ENCODE measurements around the gene HPCAL4. TPM values are rescaled to one million over a fixed set of nuclear protein-coding genes. Genes with fewer than 3 reads are reported as not detected.

The HPCAL4 gene
- total and polyA plus RNA-seq, 10 of the 15 experiments (the other 5 are each of a cell fraction or from before 2014, with no cell fraction given): 0.05 to 0.18 (median 0.06) TPM; not detected in 5

- Histone ChIP-seq H3K4me2 (ENCODE audit: control insufficient read depth, insufficient read depth) (no peak overlapping the region), H4K20me1 (ENCODE audit: control insufficient read depth, insufficient read depth) (no peaks in the 10 kb centered on the region), H3K9ac (ENCODE audit: control insufficient read depth, insufficient read depth, low read length) (no peak overlapping the region), H3K27me3 (replicated peaks in 1 of 2; ENCODE audit: control insufficient read depth in 2 of 2, insufficient read depth in 2 of 2, low read length in 1 of 2) (peaks cover 0 to 3% of the 10 kb centered on the region in 2 experiments; a peak in 1 of 4 replicates), H2AFZ (ENCODE audit: control insufficient read depth, low read depth, low read length) (no peak overlapping the region), H3K79me2 (ENCODE audit: control insufficient read depth, insufficient read depth, low read length) (no peaks in the 10 kb centered on the region), H3K9me3 (replicated peaks; ENCODE audit: control insufficient read depth, insufficient read depth, low read length) (no peaks in the 10 kb centered on the region), H3K36me3 (ENCODE audit: control insufficient read depth in 2 of 2, insufficient read depth in 2 of 2, low read length in 1 of 2) (no peaks in the 10 kb centered on the region), H3K4me3 (no peak overlapping the region), H3K27ac (ENCODE audit: control insufficient read depth, insufficient read depth) (no peak overlapping the region), H3K4me1 (ENCODE audit: control insufficient read depth, insufficient read depth, low read length) (no peaks in the 10 kb centered on the region)
- WGBS (ENCODE audit: insufficient coverage, insufficient replicate concordance, low lambda C conversion rate, missing lambda C conversion rate): 15% methylated on average over 2 of the region's 2 CpGs
- FAIRE-seq: no peak
- intact Hi-C loops (cut with micrococcal nuclease; ENCODE audit: unreplicated experiment) (no loop called here), in situ Hi-C loops (cut with MboI) (no loop called here)
- no peak for TF ChIP-seq EZH2 (IDR thresholded peaks at IDR 0.05; ENCODE audit: borderline replicate concordance, control insufficient read depth, low read depth, low read length)
- no peak for TF ChIP-seq HDAC2 (IDR thresholded peaks at IDR 0.05)
- ChIA-PET RAD21 (ENCODE audit: unreplicated experiment) (no interaction called here), CTCF (interaction anchor here (1.4 to 4.1 kb wide), 2 partner anchors 8 to 26 kb away, joined by 3 to 36 read pairs; partner anchors contain the start of gene NT5C1A), SMC1A (ENCODE audit: uncharacterized antibody, unreplicated experiment) (interaction anchor here (1.1 to 1.9 kb wide), 2 partner anchors 9 to 19 kb away, joined by 3 to 4 read pairs; no protein-coding TSS in a partner anchor), POLR2A (no interaction called here)
- no peak for ATAC-seq
- no peak for DNase-seq (ENCODE audit: low read depth, low spot score)
- no TSS peak for BruUV-seq (replicated peaks)
Observed at GRCh38 chr1:39678889-39679288, 12.3 kb downstream of the HPCAL4 start.

DNA sequence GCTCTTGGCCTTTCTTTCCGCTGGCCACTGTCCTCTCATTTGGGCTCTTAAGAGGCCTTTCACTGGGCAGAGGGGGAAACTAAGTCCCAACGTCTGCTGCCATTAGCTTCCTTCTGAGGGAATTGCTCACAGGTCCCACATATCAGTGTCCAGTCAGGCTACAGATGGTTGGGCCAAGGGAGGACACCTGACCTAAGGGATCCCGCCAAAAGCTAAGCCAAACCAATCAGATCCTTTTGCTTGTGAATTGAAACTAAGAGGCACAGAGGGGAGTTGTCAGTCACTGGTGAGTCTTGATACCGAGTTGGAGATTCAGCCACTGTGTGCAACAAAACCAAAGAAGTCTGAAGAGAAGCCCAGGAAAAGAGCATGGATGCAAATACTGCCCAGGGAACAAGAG is 13.6 kb downstream of the HPCAL4 start:
- no peak for TF ChIP-seq SKIL (IDR thresholded peaks at IDR 0.05; ENCODE audit: low read depth, poor library complexity, severe bottlenecking)
- TF ChIP-seq, protein P1, sequence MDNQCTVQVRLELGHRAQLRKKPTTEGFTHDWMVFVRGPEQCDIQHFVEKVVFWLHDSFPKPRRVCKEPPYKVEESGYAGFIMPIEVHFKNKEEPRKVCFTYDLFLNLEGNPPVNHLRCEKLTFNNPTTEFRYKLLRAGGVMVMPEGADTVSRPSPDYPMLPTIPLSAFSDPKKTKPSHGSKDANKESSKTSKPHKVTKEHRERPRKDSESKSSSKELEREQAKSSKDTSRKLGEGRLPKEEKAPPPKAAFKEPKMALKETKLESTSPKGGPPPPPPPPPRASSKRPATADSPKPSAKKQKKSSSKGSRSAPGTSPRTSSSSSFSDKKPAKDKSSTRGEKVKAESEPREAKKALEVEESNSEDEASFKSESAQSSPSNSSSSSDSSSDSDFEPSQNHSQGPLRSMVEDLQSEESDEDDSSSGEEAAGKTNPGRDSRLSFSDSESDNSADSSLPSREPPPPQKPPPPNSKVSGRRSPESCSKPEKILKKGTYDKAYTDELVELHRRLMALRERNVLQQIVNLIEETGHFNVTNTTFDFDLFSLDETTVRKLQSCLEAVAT (IDR thresholded peaks at IDR 0.05): no peak
- no peak for TF ChIP-seq YY1 (IDR thresholded peaks at IDR 0.05; ENCODE audit: low read depth, low read length)
- no peak for TF ChIP-seq NRF1 (conservative IDR thresholded peaks at IDR 0.05; ENCODE audit: low read depth, low read length)
- TF ChIP-seq YBX1 (IDR thresholded peaks at IDR 0.05): no peak
- no peak for TF ChIP-seq BHLHE40 (IDR thresholded peaks at IDR 0.05; ENCODE audit: borderline replicate concordance in 1 of 2, low read depth in 2 of 2, low read length in 1 of 2)
- TF ChIP-seq POLR2AphosphoS5 (IDR thresholded peaks at IDR 0.05; ENCODE audit: low read length): no peak
- no peak for TF ChIP-seq FOXK2 (IDR thresholded peaks at IDR 0.05)
- no peak for TF ChIP-seq MYC (IDR thresholded peaks at IDR 0.05; ENCODE audit: insufficient read depth, insufficient read length, insufficient replicate concordance, low read length, severe bottlenecking)
- no peak for TF ChIP-seq GABPA (IDR thresholded peaks at IDR 0.05; ENCODE audit: low read depth)
- TF ChIP-seq CHD2 (IDR thresholded peaks at IDR 0.05; ENCODE audit: borderline replicate concordance, low read depth, low read length): no peak
- no peak for TF ChIP-seq SUPT20H (IDR thresholded peaks at IDR 0.05; ENCODE audit: borderline replicate concordance, control insufficient read depth, low read depth, low read length)
- TF ChIP-seq MEF2B (IDR thresholded peaks at IDR 0.05; ENCODE audit: partially characterized antibody, poor library complexity, severe bottlenecking): no peak
- Histone ChIP-seq H4K20me1 (ENCODE audit: control insufficient read depth, insufficient read depth) (no peaks in the 10 kb centered on the region), H3K27ac (ENCODE audit: control insufficient read depth, insufficient read depth) (no peak overlapping the region), H3K36me3 (ENCODE audit: control insufficient read depth in 2 of 2, insufficient read depth in 2 of 2, low read length in 1 of 2) (no peaks in the 10 kb centered on the region), H3K9ac (ENCODE audit: control insufficient read depth, insufficient read depth, low read length) (no peak overlapping the region), H3K4me1 (ENCODE audit: control insufficient read depth, insufficient read depth, low read length) (no peaks in the 10 kb centered on the region), H3K4me2 (ENCODE audit: control insufficient read depth, insufficient read depth) (no peak overlapping the region), H3K79me2 (ENCODE audit: control insufficient read depth, insufficient read depth, low read length) (no peaks in the 10 kb centered on the region), H3K4me3 (no peak overlapping the region), H3K27me3 (replicated peaks in 1 of 2; ENCODE audit: control insufficient read depth in 2 of 2, insufficient read depth in 2 of 2, low read length in 1 of 2) (peaks cover 0 to 3% of the 10 kb centered on the region in 2 experiments; a peak in 1 of 4 replicates), H3K9me3 (replicated peaks; ENCODE audit: control insufficient read depth, insufficient read depth, low read length) (no peaks in the 10 kb centered on the region), H2AFZ (ENCODE audit: control insufficient read depth, low read depth, low read length) (no peak overlapping the region)
- WGBS (ENCODE audit: insufficient coverage, insufficient replicate concordance, low lambda C conversion rate, missing lambda C conversion rate): 36% methylated on average over 4 of the region's 4 CpGs
- intact Hi-C loops (cut with micrococcal nuclease; ENCODE audit: unreplicated experiment) (no loop called here), in situ Hi-C loops (cut with MboI) (no loop called here)
- ChIA-PET SMC1A (ENCODE audit: uncharacterized antibody, unreplicated experiment) (interaction anchor here (0.7 kb wide), 1 partner anchor 69 kb away, joined by 3 read pairs; no protein-coding TSS in a partner anchor), CTCF (interaction anchor here (14.2 kb wide), 1 partner anchor 21 kb away, joined by 244 read pairs; no protein-coding TSS in a partner anchor), POLR2A (no interaction called here), RAD21 (ENCODE audit: unreplicated experiment) (no interaction called here)
- DNase-seq (ENCODE audit: low read depth, low spot score) (no peak), FAIRE-seq (no peak), ATAC-seq (no peak)
- no TSS peak for BruUV-seq (replicated peaks)

Measured in GM12878 (cell line).